SK-N-SH (cell line): ENCODE measurements around the gene RASL12.

Experiments
- CHD2 ChIP-seq: fragments of 150-350 bp; IDR thresholded peaks from 2 replicates; pipeline ENCODE4 v1.6.1; 2018; ENCODE audit warnings: low read length; ENCODE audit not compliant: partially characterized antibody
- CTCF ChIP-seq: fragments of 200-600 bp; sonication (generic); IDR thresholded peaks from 2 replicates; pipeline ENCODE4 v1.6.1; 2017; ENCODE audit warnings: antibody characterized with exemption, mild to moderate bottlenecking, moderate library complexity
- EZH2phosphoT487 ChIP-seq: fragments of 200-600 bp; sonication (generic); IDR thresholded peaks from 2 replicates; pipeline ENCODE4 v1.6.1; 2017; ENCODE audit warnings: low read depth, mixed run types, mild to moderate bottlenecking, antibody characterized with exemption, moderate library complexity, borderline replicate concordance
- FOSL2 ChIP-seq: IDR thresholded peaks from 2 replicates; pipeline ENCODE4 v1.4.0; 2012; ENCODE audit warnings: low read depth, mild to moderate bottlenecking, moderate library complexity, borderline replicate concordance
- FOXJ3 ChIP-seq: sonication (generic); formaldehyde crosslinking; IDR thresholded peaks from 2 replicates; pipeline ENCODE4 v1.5.1; 2020; ENCODE audit warnings: mild to moderate bottlenecking, missing genetic modification reagents
- GABPA ChIP-seq: IDR thresholded peaks from 2 replicates; pipeline ENCODE4 v1.4.0; 2012; ENCODE audit warnings: low read depth, mild to moderate bottlenecking
- POLR2AphosphoS5 ChIP-seq: IDR thresholded peaks from 2 replicates; pipeline ENCODE4 v1.6.1; 2012; ENCODE audit warnings: low read depth, low read length
- RAD21 ChIP-seq: IDR thresholded peaks from 2 replicates; pipeline ENCODE4 v1.6.1; 2012; ENCODE audit warnings: mild to moderate bottlenecking, low read length
- RCOR1 ChIP-seq: fragments of 150-350 bp; IDR thresholded peaks from 2 replicates; pipeline ENCODE4 v1.6.1; 2017; ENCODE audit warnings: antibody characterized with exemption, low read length
- RFX5 ChIP-seq: IDR thresholded peaks from 2 replicates; pipeline ENCODE4 v1.6.1; 2012; ENCODE audit warnings: mild to moderate bottlenecking, improper control_type of control experiment, low read length
- SIN3A ChIP-seq: IDR thresholded peaks from 2 replicates; pipeline ENCODE4 v1.6.1; 2012; ENCODE audit warnings: low read depth, mild to moderate bottlenecking, low read length, moderate library complexity, borderline replicate concordance
- USF1 ChIP-seq: IDR thresholded peaks from 2 replicates; pipeline ENCODE4 v1.4.0; 2012; ENCODE audit warnings: low read depth, borderline replicate concordance
- USF2 ChIP-seq: fragments of 150-350 bp; IDR thresholded peaks from 2 replicates; pipeline ENCODE4 v1.6.1; 2017; ENCODE audit warnings: antibody characterized with exemption, low read length, low read depth, borderline replicate concordance
- ZBTB33 ChIP-seq: IDR thresholded peaks from 2 replicates; pipeline ENCODE4 v1.4.0; 2012; ENCODE audit warnings: low read depth, borderline replicate concordance

- no peak for TF ChIP-seq ZBTB33
- no peak for TF ChIP-seq EZH2phosphoT487
- TF ChIP-seq SIN3A, result no peak
- TF ChIP-seq CTCF, result no peak
- no peak for TF ChIP-seq RCOR1
- no peak for TF ChIP-seq CHD2
- TF ChIP-seq FOSL2, result no peak
- no peak for TF ChIP-seq USF2
- no peak for TF ChIP-seq RAD21
- TF ChIP-seq FOXJ3 (CRISPR knock-in tag), result no peak
- TF ChIP-seq POLR2AphosphoS5, result no peak
- no peak for TF ChIP-seq USF1
- no peak for TF ChIP-seq RFX5
- TF ChIP-seq GABPA, result no peak
Observed at GRCh38 chr15:65056106-65056505, 11.7 kb downstream of the RASL12 start.
